Measurements from ENCODE around the gene GRHL3. TPM values are rescaled to one million over a fixed set of nuclear protein-coding genes. Genes with fewer than 3 reads are reported as not detected.
"Not testable (repeated sequence)": the region's sequence is repeated elsewhere in the genome, so short reads cannot be mapped to it uniquely, and the experiment has no call there.

GRHL3 gene
- total RNA-seq, 2 donors from 2014 or later, result 0.54 to 1.3 TPM

GRCh38 chr1:24283326-24284155 lies 35.6 kb upstream of the GRHL3 start:
- Histone ChIP-seq H3K4me1 (ENCODE audit: control insufficient read depth in 1 of 2, low read depth in 2 of 2) (no peaks in the 10 kb centered on the region), H3K36me3 (no peaks in the 10 kb centered on the region), H3K27ac (no peak overlapping the region), H3K27me3 (replicated peaks; ENCODE audit: insufficient read depth) (no peaks in the 10 kb centered on the region), H3K4me3 (no peak overlapping the region), H3K9me3 (no peaks in the 10 kb centered on the region)
- ATAC-seq (ENCODE audit: insufficient number of reproducible peaks, low FRiP score, low read depth) (peak; percentile 35), DNase-seq (ENCODE audit: low spot score) (no peak)
- TF ChIP-seq, protein P1, sequence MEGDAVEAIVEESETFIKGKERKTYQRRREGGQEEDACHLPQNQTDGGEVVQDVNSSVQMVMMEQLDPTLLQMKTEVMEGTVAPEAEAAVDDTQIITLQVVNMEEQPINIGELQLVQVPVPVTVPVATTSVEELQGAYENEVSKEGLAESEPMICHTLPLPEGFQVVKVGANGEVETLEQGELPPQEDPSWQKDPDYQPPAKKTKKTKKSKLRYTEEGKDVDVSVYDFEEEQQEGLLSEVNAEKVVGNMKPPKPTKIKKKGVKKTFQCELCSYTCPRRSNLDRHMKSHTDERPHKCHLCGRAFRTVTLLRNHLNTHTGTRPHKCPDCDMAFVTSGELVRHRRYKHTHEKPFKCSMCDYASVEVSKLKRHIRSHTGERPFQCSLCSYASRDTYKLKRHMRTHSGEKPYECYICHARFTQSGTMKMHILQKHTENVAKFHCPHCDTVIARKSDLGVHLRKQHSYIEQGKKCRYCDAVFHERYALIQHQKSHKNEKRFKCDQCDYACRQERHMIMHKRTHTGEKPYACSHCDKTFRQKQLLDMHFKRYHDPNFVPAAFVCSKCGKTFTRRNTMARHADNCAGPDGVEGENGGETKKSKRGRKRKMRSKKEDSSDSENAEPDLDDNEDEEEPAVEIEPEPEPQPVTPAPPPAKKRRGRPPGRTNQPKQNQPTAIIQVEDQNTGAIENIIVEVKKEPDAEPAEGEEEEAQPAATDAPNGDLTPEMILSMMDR (IDR thresholded peaks at IDR 0.05), result no peak

GRCh38 chr1:24284156-24284471 lies 35.0 kb upstream of the GRHL3 start:
- Histone ChIP-seq H3K27me3 (replicated peaks; ENCODE audit: insufficient read depth) (no peaks in the 10 kb centered on the region), H3K4me3 (no peak overlapping the region), H3K36me3 (no peaks in the 10 kb centered on the region), H3K9me3 (no peaks in the 10 kb centered on the region), H3K27ac (no peak overlapping the region), H3K4me1 (ENCODE audit: control insufficient read depth in 1 of 2, low read depth in 2 of 2) (peaks cover 0 to 4% of the 10 kb centered on the region in 2 donors)
- DNase-seq (ENCODE audit: low spot score) (no peak), ATAC-seq (ENCODE audit: insufficient number of reproducible peaks, low FRiP score, low read depth) (no peak)
- TF ChIP-seq, protein P1 (IDR thresholded peaks at IDR 0.05), result no peak

GRCh38 chr1:24285231-24285630 lies 33.9 kb upstream of the GRHL3 start:
- ATAC-seq (ENCODE audit: insufficient number of reproducible peaks, low FRiP score, low read depth) (no peak), DNase-seq (ENCODE audit: low spot score) (no peak)
- Histone ChIP-seq H3K36me3 (no peaks in the 10 kb centered on the region), H3K4me3 (no peak overlapping the region), H3K27ac (no peak overlapping the region), H3K4me1 (ENCODE audit: control insufficient read depth in 1 of 2, low read depth in 2 of 2) (peaks cover 5 to 14% of the 10 kb centered on the region in 2 donors), H3K27me3 (replicated peaks; ENCODE audit: insufficient read depth) (no peaks in the 10 kb centered on the region), H3K9me3 (no peaks in the 10 kb centered on the region)
- TF ChIP-seq, protein P1 (IDR thresholded peaks at IDR 0.05), result no peak

- Histone ChIP-seq H3K27me3 (replicated peaks; ENCODE audit: insufficient read depth) (no peaks in the 10 kb centered on the region), H3K4me1 (ENCODE audit: control insufficient read depth in 1 of 2, low read depth in 2 of 2) (peaks cover 5 to 14% of the 10 kb centered on the region in 2 donors), H3K36me3 (no peaks in the 10 kb centered on the region), H3K4me3 (no peak overlapping the region), H3K27ac (no peak overlapping the region), H3K9me3 (no peaks in the 10 kb centered on the region)
- no peak for ATAC-seq (ENCODE audit: insufficient number of reproducible peaks, low FRiP score, low read depth)
- TF ChIP-seq, protein P1 (IDR thresholded peaks at IDR 0.05), result no peak
- no peak for DNase-seq (ENCODE audit: low spot score)
These were observed 32.7 kb upstream of the GRHL3 start for GRCh38 chr1:24286246-24287010.

GRCh38 chr1:24287779-24288178 lies 31.4 kb upstream of the GRHL3 start:
- not testable (repeated sequence) for H3K9me3 ChIP-seq; ATAC-seq (ENCODE audit: insufficient number of reproducible peaks, low FRiP score, low read depth); DNase-seq (ENCODE audit: low spot score); H3K27ac ChIP-seq; H3K36me3 ChIP-seq; H3K4me3 ChIP-seq; H3K27me3 ChIP-seq (replicated peaks; ENCODE audit: insufficient read depth)
- peaks cover 5 to 14% of the 10 kb centered on the region in 2 donors for H3K4me1 ChIP-seq (ENCODE audit: control insufficient read depth in 1 of 2, low read depth in 2 of 2)
